Measurements from ENCODE around the gene MLPH.

GRCh38 chr2:237553948-237554347 is 66.9 kb downstream of the MLPH start:
- TF ChIP-seq CTCF (conservative IDR thresholded peaks at IDR 0.05; ENCODE audit: low read length) (no peak), EZH2phosphoT487 (IDR thresholded peaks at IDR 0.05; ENCODE audit: borderline replicate concordance) (no peak)
